ENCODE results near the gene FAM170B. TPM values are rescaled to one million over a fixed set of nuclear protein-coding genes. Genes with fewer than 3 reads are reported as not detected.

The FAM170B gene
- total and polyA plus RNA-seq, 2 experiments from 2014 or later, result not detected

DNA sequence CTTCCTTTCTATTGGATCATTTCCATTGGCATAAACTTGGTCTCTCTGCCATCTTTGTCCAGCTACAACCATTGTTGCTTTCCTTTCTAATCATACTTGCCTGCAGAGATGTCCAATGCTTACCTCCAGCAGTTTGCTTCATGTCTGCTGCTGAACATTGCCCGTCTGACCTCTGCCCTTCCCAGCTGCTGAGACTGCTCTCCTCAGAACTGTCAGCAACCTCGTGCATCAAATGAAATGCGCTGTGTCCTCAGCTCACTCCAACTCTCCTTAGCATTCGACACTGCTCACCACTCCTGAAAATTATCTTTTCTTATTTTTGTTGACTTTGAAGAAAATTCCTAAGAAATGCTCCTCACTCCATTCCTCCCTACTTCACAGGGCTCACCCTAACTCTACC is 5.0 kb downstream of the FAM170B start:
- no peak for DNase-seq
- Histone ChIP-seq H3K9me2 (ENCODE audit: insufficient read depth) (no peaks in the 10 kb centered on the region), H3K79me2 (ENCODE audit: insufficient read depth) (no peaks in the 10 kb centered on the region), H3K4me2 (ENCODE audit: unreplicated experiment) (no peak overlapping the region), H3K9ac (no peak overlapping the region), H4K20me1 (ENCODE audit: insufficient read depth) (no peaks in the 10 kb centered on the region), H3K36me3 (ENCODE audit: low read depth) (no peaks in the 10 kb centered on the region), H2AFZ (no peak overlapping the region), H3K27me3 (replicated peaks; ENCODE audit: insufficient read depth) (0 out of 2 replicates have a peak, but pooled peaks cover 8% of the 10 kb centered on the region), H3K4me1 (ENCODE audit: insufficient read depth) (no peaks in the 10 kb centered on the region; the same call in 1 of the 2 replicates), H3K27ac (no peak overlapping the region), H3K9me3 (ENCODE audit: low read depth) (no peaks in the 10 kb centered on the region), H3F3A (ENCODE audit: insufficient read depth) (no peaks in the 10 kb centered on the region), H3K4me3 (no peak overlapping the region)
- in situ Hi-C loops (cut with MboI), result no loop called here
- WGBS, 2 experiments (ENCODE audit: low coverage in 1 of 2, low lambda C conversion rate in 2 of 2, missing lambda C conversion rate in 2 of 2), result 67 to 75% methylated on average over 4 of the region's 4 CpGs
- TF ChIP-seq EZH2 (IDR thresholded peaks at IDR 0.05; ENCODE audit: insufficient read depth, poor library complexity, severe bottlenecking) (no peak), EZH2phosphoT487 (IDR thresholded peaks at IDR 0.05; ENCODE audit: insufficient read depth, low read depth) (no peak)

DNA sequence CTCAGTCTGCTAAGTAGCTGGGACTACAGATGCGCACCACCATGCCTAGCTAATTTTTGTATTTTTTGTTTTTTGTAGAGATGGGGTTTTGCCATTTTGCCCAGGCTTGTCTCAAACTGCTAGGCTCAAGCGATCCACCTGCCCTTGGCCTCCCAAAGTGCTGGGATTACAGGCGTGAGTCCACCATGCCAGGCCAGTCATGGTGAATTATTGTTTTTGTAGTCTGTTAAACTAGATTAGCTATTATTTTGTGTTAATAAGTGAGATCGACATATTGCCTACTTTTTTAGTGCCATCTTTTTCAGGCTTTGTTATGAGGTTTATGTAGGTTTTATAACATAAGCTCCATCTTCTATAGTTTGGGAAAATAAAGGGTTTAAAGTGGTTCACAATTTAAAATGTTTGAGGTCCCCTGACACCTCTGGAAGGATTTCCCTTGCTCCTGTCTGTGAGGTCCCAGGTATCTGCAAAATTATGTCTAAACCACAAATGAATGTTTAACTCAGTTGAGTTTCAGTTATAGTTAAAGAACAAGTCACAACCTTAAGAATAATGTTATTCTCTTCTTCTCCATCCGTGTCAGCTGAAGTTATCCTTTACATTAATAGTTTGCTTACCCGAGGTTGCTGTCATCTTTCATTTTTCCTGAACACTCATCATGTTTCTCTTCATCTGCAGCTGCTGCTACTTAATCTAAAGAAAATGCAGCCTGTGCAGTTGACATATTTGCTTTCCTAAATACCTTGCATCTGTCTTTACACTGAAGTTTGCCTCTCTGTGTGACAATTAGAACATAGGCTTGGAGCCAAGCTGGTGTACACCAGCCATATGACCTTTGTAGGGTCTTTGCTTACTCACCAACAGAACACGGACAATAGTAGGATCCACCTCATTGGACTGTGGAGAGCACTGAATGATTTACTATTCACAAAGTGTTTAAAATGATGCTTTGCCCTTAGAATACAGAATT is 9.6 kb downstream of the FAM170B start:
- 75% methylated on average over 7 of the region's 7 CpGs for WGBS, 2 experiments (ENCODE audit: low coverage in 1 of 2, low lambda C conversion rate in 2 of 2, missing lambda C conversion rate in 2 of 2)
- H3K4me1 ChIP-seq (ENCODE audit: insufficient read depth), result peaks cover 3% of the 10 kb centered on the region; the same call in 1 of the 2 replicates
- H3K9me3 ChIP-seq (ENCODE audit: low read depth), result no peaks in the 10 kb centered on the region
- no peak overlapping the region for H3K4me3 ChIP-seq
- H3K27me3 ChIP-seq (replicated peaks; ENCODE audit: insufficient read depth), result no peaks in the 10 kb centered on the region
- H3K27ac ChIP-seq, result no peak overlapping the region
- DNase-seq, result no peak
- H2AFZ ChIP-seq, result no peak overlapping the region
- 0 out of 2 replicates have a peak, but pooled peaks cover 5% of the 10 kb centered on the region for H3F3A ChIP-seq (ENCODE audit: insufficient read depth)
- no peak overlapping the region for H3K9ac ChIP-seq
- H3K4me2 ChIP-seq (ENCODE audit: unreplicated experiment), result no peak overlapping the region
- in situ Hi-C loops (cut with MboI), result no loop called here
- no peaks in the 10 kb centered on the region for H3K36me3 ChIP-seq (ENCODE audit: low read depth)
- H3K9me2 ChIP-seq (ENCODE audit: insufficient read depth), result no peaks in the 10 kb centered on the region
- H3K79me2 ChIP-seq (ENCODE audit: insufficient read depth), result no peaks in the 10 kb centered on the region
- TF ChIP-seq EZH2 (IDR thresholded peaks at IDR 0.05; ENCODE audit: insufficient read depth, poor library complexity, severe bottlenecking) (no peak), EZH2phosphoT487 (IDR thresholded peaks at IDR 0.05; ENCODE audit: insufficient read depth, low read depth) (no peak)
- H4K20me1 ChIP-seq (ENCODE audit: insufficient read depth), result no peaks in the 10 kb centered on the region

DNA sequence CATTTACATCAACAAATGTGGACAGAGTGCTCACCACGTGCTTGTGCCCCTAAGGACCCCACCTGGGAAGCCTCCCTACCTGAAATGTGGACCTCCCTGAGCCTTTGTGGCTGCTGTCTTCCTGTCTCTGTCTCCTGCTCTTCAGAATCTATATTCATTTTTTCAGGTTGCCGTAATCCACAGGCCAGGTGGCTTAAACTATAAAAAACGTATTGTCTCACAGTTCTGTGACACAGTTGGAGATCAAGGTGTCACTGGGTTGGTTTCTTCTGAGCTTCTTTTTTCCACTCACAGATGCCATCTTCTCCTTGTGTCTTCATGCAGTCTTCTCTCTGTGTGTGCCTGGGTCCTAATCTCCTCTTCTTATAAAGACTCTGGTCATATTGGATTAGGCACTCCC is 12.9 kb downstream of the FAM170B start:
- TF ChIP-seq EZH2 (IDR thresholded peaks at IDR 0.05; ENCODE audit: insufficient read depth, poor library complexity, severe bottlenecking), result no peak
- WGBS, 2 experiments (ENCODE audit: low coverage in 1 of 2, low lambda C conversion rate in 2 of 2, missing lambda C conversion rate in 2 of 2), result 91 to 98% methylated on average over 3 of the region's 3 CpGs
- H3K27ac ChIP-seq, result no peak overlapping the region
- H2AFZ ChIP-seq, result no peak overlapping the region
- no peak overlapping the region for H3K9ac ChIP-seq
- H3K9me2 ChIP-seq (ENCODE audit: insufficient read depth), result no peaks in the 10 kb centered on the region
- no peak overlapping the region for H3K4me3 ChIP-seq
- H3K79me2 ChIP-seq (ENCODE audit: insufficient read depth), result no peaks in the 10 kb centered on the region
- H3K36me3 ChIP-seq (ENCODE audit: low read depth), result no peaks in the 10 kb centered on the region
- DNase-seq, result no peak
- peaks cover 3% of the 10 kb centered on the region; the same call in 1 of the 2 replicates for H3K4me1 ChIP-seq (ENCODE audit: insufficient read depth)
- in situ Hi-C loops (cut with MboI), result no loop called here
- H3K4me2 ChIP-seq (ENCODE audit: unreplicated experiment), result no peak overlapping the region
- no peaks in the 10 kb centered on the region for H3K9me3 ChIP-seq (ENCODE audit: low read depth)
- no peaks in the 10 kb centered on the region for H4K20me1 ChIP-seq (ENCODE audit: insufficient read depth)
- H3F3A ChIP-seq (ENCODE audit: insufficient read depth), result peaks cover 11% of the 10 kb centered on the region; the same call in 1 of the 2 replicates
- no peaks in the 10 kb centered on the region for H3K27me3 ChIP-seq (replicated peaks; ENCODE audit: insufficient read depth)

DNA sequence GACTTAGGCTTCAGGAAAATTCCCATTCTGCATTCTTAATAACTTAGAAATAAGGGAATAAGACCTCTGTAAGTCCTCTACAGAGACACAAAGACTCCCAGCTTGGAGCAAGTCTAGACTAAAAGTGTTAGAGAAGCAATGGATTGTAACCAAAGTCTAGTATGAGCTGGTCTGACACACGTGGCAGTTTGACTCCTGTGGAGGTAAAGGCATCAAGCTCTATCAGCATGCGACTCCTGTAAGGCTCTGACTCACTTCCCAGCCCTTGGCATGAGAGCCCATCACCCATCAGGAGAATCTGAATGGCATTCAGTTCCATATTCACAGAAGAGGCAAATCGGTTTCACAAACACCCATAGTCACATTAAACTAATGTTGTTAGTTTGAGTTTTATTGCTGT is 14.1 kb downstream of the FAM170B start:
- peaks cover 3% of the 10 kb centered on the region; the same call in 1 of the 2 replicates for H3K4me1 ChIP-seq (ENCODE audit: insufficient read depth)
- H3K4me3 ChIP-seq, result no peak overlapping the region
- H3K79me2 ChIP-seq (ENCODE audit: insufficient read depth), result no peaks in the 10 kb centered on the region
- H2AFZ ChIP-seq, result no peak overlapping the region
- peaks cover 11% of the 10 kb centered on the region; the same call in 1 of the 2 replicates for H3F3A ChIP-seq (ENCODE audit: insufficient read depth)
- peak; percentile 65 for DNase-seq
- WGBS, 2 experiments (ENCODE audit: low coverage in 1 of 2, low lambda C conversion rate in 2 of 2, missing lambda C conversion rate in 2 of 2), result 33 to 39% methylated on average over 3 of the region's 3 CpGs
- no peaks in the 10 kb centered on the region for H3K36me3 ChIP-seq (ENCODE audit: low read depth)
- in situ Hi-C loops (cut with MboI), result no loop called here
- no peak overlapping the region for H3K27ac ChIP-seq
- H3K9me2 ChIP-seq (ENCODE audit: insufficient read depth), result no peaks in the 10 kb centered on the region
- no peaks in the 10 kb centered on the region for H4K20me1 ChIP-seq (ENCODE audit: insufficient read depth)
- no peaks in the 10 kb centered on the region for H3K9me3 ChIP-seq (ENCODE audit: low read depth)
- H3K9ac ChIP-seq, result no peak overlapping the region
- H3K27me3 ChIP-seq (replicated peaks; ENCODE audit: insufficient read depth), result no peaks in the 10 kb centered on the region
- no peak for TF ChIP-seq EZH2 (IDR thresholded peaks at IDR 0.05; ENCODE audit: insufficient read depth, poor library complexity, severe bottlenecking)
- no peak for TF ChIP-seq EZH2phosphoT487 (IDR thresholded peaks at IDR 0.05; ENCODE audit: insufficient read depth, low read depth)
- H3K4me2 ChIP-seq (ENCODE audit: unreplicated experiment), result no peak overlapping the region
